WI38 (cell line): Measurements from ENCODE around the gene MSTO1.
"Not testable (repeated sequence)": the region's sequence is repeated elsewhere in the genome, so short reads cannot be mapped to it uniquely, and the experiment has no call there.

Experiments
- H3K4me3 ChIP-seq: 2 replicates; pipeline ENCODE4 v1.5.1; 2011; ENCODE audit warnings: low read depth, mild to moderate bottlenecking, control low read depth, low read length
- TF ChIP-seq, protein P1 (sequence below): IDR thresholded peaks from 2 replicates; pipeline ENCODE4 v1.5.1; 2012; ENCODE audit warnings: low read depth, mild to moderate bottlenecking, control low read depth, low read length

MSTO1 gene

DNA sequence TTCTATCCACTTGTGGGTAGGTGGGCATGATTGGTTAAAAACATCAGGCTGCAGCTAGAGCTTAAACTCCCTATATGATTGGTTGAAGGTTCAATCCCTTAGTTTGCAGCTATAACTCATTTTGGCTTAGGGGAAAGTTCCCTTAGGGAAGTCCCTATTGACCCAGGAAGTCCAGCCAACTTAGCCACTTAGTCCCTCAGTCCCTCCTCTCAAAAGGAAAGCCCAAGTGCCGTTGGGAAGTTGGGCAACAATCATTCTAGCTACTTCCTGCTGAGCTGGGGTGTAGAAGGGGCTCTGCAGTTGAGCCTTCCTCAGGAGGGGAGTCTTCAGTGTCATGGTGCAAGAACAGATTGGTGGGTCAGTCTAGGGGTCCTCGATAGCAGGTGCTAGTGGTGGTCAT lies 12.2 kb downstream of the MSTO1 start:
- TF ChIP-seq, protein P1, sequence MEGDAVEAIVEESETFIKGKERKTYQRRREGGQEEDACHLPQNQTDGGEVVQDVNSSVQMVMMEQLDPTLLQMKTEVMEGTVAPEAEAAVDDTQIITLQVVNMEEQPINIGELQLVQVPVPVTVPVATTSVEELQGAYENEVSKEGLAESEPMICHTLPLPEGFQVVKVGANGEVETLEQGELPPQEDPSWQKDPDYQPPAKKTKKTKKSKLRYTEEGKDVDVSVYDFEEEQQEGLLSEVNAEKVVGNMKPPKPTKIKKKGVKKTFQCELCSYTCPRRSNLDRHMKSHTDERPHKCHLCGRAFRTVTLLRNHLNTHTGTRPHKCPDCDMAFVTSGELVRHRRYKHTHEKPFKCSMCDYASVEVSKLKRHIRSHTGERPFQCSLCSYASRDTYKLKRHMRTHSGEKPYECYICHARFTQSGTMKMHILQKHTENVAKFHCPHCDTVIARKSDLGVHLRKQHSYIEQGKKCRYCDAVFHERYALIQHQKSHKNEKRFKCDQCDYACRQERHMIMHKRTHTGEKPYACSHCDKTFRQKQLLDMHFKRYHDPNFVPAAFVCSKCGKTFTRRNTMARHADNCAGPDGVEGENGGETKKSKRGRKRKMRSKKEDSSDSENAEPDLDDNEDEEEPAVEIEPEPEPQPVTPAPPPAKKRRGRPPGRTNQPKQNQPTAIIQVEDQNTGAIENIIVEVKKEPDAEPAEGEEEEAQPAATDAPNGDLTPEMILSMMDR: no peak

GRCh38 chr1:155623357-155623756 lies 13.3 kb downstream of the MSTO1 start:
- H3K4me3 ChIP-seq: no peak overlapping the region
- TF ChIP-seq, protein P1: no peak

More for the DNA sequence above, 12.2 kb downstream of the MSTO1 start:
- no peak overlapping the region for H3K4me3 ChIP-seq

- H3K4me3 ChIP-seq: not testable (repeated sequence)
Observed at GRCh38 chr1:155626428-155626827, 16.4 kb downstream of the MSTO1 start.

DNA sequence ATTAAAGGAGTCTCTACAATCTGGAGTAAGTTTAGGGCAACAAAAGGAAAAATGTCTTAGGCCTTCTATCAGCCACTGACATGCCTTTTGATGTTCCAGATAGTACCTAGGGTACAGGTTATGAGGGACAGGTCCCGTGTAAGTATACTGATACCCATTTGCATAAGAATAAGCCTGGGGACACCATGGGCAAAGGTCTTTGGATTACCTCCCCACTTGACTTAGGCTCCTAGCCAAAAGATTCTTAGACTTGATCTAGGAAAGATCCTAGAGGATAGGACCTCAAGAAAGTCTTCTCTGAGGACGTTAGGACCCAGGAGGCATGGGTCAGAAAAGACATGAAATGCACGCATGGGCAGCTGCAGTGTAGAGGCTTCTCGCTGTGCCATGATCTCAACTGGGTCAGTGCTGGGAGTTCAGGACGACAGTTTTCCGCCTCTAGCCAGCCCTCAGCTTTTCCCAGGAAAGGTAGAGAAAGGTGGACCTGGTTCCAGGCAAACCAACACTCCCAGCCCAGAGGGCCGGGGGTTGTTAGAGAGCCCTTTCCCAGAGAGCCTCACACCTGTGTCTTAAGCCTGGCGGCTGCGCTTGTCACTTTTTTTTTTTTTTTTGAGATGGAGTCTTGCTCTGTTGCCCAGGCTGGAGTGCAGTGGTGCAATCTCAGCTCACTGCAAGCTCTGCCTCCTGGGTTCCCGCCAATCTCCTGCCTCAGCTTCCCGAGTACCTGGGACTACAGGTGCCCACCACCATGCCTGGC lies 26.6 kb downstream of the MSTO1 start:
- TF ChIP-seq, protein P1: no peak
- no peak overlapping the region for H3K4me3 ChIP-seq

GRCh38 chr1:155640367-155640766 lies 30.3 kb downstream of the MSTO1 start:
- TF ChIP-seq, protein P1: no peak
- H3K4me3 ChIP-seq: no peak overlapping the region

GRCh38 chr1:155642559-155643180 lies 32.7 kb downstream of the MSTO1 start:
- H3K4me3 ChIP-seq: not testable (repeated sequence)

DNA sequence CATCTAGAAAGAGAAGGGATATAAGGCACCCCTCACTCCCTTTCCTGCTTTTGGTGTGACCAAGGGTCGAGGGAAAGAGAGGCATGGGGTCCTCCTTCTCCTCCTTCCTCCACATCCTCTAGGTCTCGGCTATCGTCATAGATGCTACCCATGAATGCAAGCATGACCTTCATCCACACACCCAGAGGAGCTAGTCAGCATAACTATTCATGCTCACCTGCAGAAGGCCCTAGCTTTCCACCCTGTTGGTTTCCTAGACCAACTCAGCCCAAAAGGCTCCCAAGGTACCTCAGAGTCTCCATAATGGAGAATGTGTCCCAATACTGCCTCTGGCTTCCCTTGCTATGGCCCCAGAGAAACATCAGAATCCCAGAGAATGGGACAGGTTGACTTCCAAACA lies 33.2 kb downstream of the MSTO1 start:
- H3K4me3 ChIP-seq: no peak overlapping the region
- TF ChIP-seq, protein P1: no peak

DNA sequence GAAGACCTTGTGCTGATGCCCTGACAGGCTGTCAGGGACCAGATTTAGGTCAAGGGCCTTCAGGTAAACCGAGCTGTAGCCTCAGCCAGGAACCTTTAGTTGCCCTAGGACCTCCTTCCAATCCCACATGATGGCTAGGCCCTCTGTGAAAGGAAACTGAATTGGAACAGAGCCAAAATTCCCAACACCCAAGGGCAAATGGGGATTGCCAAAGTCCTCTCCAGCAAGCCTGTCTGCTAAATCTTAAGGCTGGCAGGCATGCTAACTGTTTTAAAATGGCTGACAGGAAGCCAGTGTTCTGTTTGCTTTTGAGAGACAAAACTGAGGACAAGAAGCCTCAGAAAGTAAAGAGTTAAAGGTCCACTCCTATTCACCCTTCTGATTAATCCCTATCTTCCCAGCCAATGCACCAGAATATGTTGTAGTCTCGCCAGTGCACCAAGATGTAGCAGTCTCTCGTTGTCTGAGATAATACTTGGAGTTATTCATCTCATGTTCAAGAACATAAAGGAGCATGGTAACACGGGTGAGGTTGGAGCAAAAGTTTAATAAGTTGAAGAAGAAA lies 35.1 kb downstream of the MSTO1 start:
- TF ChIP-seq, protein P1: no peak
- no peak overlapping the region for H3K4me3 ChIP-seq
